Measurements from ENCODE around the gene TBC1D2B. TPM values are rescaled to one million over a fixed set of nuclear protein-coding genes. Genes with fewer than 3 reads are reported as not detected.

Gene TBC1D2B
- total RNA-seq, 4 donors from 2014 or later: 4.7 to 9.6 (median 8.1) TPM

GRCh38 chr15:78010067-78010466 is 67.4 kb downstream of the TBC1D2B start:
- Histone ChIP-seq H3K9me3 (no peaks in the 10 kb centered on the region), H3K36me3 (peaks cover 0 to 14% of the 10 kb centered on the region in 2 donors), H3K27ac (no peak overlapping the region), H3K4me1 (peaks cover 38 to 40% of the 10 kb centered on the region in 2 donors), H3K4me3 (no peak overlapping the region), H3K27me3 (no peaks in the 10 kb centered on the region)
- in situ Hi-C loops (cut with MboI; ENCODE audit: low sequenced_read_pairs in 4 of 4) (loop anchor here in 1 of 4 donors (10.0 kb wide), 1 partner anchor 55 kb away; no protein-coding TSS in a partner anchor), intact Hi-C loops (cut with DNase I; ENCODE audit: low total_unique reads) (no loop called here)
- DNase-seq (no peak), ATAC-seq (no peak)
- TF ChIP-seq CTCF (IDR thresholded peaks at IDR 0.05 in 4 of 5, conservative IDR thresholded peaks at IDR 0.05 in 1 of 5): no peak
- no peak for TF ChIP-seq POLR2A (IDR thresholded peaks at IDR 0.05)

GRCh38 chr15:78007964-78008886 is 69.3 kb downstream of the TBC1D2B start:
- in situ Hi-C loops (cut with MboI; ENCODE audit: low sequenced_read_pairs in 4 of 4) (loop anchor here in 1 of 4 donors (10.0 kb wide), 1 partner anchor 77 kb away; no protein-coding TSS in a partner anchor), intact Hi-C loops (cut with DNase I; ENCODE audit: low total_unique reads) (loop anchor here (2.0 to 5.0 kb wide), 3 partner anchors 15 to 84 kb away; partner anchors contain the start of gene SH2D7)
- no peaks in the 10 kb centered on the region for H3K9me3 ChIP-seq
- H3K27ac ChIP-seq: peak overlapping the region; percentile 81 to 93 (median 90)
- peaks cover 57 to 59% of the 10 kb centered on the region in 2 donors for H3K4me1 ChIP-seq
- H3K27me3 ChIP-seq: no peaks in the 10 kb centered on the region
- ATAC-seq: peak; percentile 59 to 71
- TF ChIP-seq POLR2A (IDR thresholded peaks at IDR 0.05): no peak
- TF ChIP-seq CTCF (IDR thresholded peaks at IDR 0.05 in 4 of 5, conservative IDR thresholded peaks at IDR 0.05 in 1 of 5): peak in 1 of 5 experiments; percentile 12
- H3K36me3 ChIP-seq: peaks cover 0 to 11% of the 10 kb centered on the region in 2 donors
- H3K4me3 ChIP-seq: no peak overlapping the region
- DNase-seq: peak; percentile 93 to 98

- Histone ChIP-seq H3K4me3 (no peak overlapping the region), H3K4me1 (peaks cover 61 to 65% of the 10 kb centered on the region in 2 donors), H3K27me3 (no peaks in the 10 kb centered on the region), H3K9me3 (no peaks in the 10 kb centered on the region), H3K36me3 (peaks cover 0 to 8% of the 10 kb centered on the region in 2 donors), H3K27ac (peak overlapping the region; percentile 81 to 93 (median 90))
- TF ChIP-seq CTCF (IDR thresholded peaks at IDR 0.05 in 4 of 5, conservative IDR thresholded peaks at IDR 0.05 in 1 of 5): no peak
- no peak for TF ChIP-seq POLR2A (IDR thresholded peaks at IDR 0.05)
- DNase-seq: no peak
- ATAC-seq: peak; percentile 45 to 57
- in situ Hi-C loops (cut with MboI; ENCODE audit: low sequenced_read_pairs in 4 of 4): loop anchor here in 1 of 4 donors (10.0 kb wide), 1 partner anchor 77 kb away; no protein-coding TSS in a partner anchor
- intact Hi-C loops (cut with DNase I; ENCODE audit: low total_unique reads): loop anchor here (2.0 to 5.0 kb wide), 3 partner anchors 15 to 85 kb away; partner anchors contain the start of gene SH2D7
Observed at GRCh38 chr15:78007211-78007931, 70.1 kb downstream of the TBC1D2B start.

- Histone ChIP-seq H3K4me1 (peaks cover 59 to 60% of the 10 kb centered on the region in 2 donors), H3K27me3 (no peaks in the 10 kb centered on the region), H3K4me3 (no peak overlapping the region), H3K9me3 (no peaks in the 10 kb centered on the region), H3K36me3 (peaks cover 0 to 3% of the 10 kb centered on the region in 2 donors), H3K27ac (peak overlapping the region; percentile 81 to 93 (median 90))
- intact Hi-C loops (cut with DNase I; ENCODE audit: low total_unique reads): loop anchor here (2.0 to 5.0 kb wide), 3 partner anchors 14 to 86 kb away; partner anchors contain the start of gene SH2D7
- ATAC-seq (no peak), DNase-seq (no peak)
- in situ Hi-C loops (cut with MboI; ENCODE audit: low sequenced_read_pairs in 4 of 4): loop anchor here in 1 of 4 donors (10.0 kb wide), 1 partner anchor 78 kb away; no protein-coding TSS in a partner anchor
- TF ChIP-seq POLR2A (IDR thresholded peaks at IDR 0.05): no peak
- no peak for TF ChIP-seq CTCF (IDR thresholded peaks at IDR 0.05 in 4 of 5, conservative IDR thresholded peaks at IDR 0.05 in 1 of 5)
Observed at GRCh38 chr15:78006567-78007205, 70.8 kb downstream of the TBC1D2B start.

Data from gastrocnemius medialis (tissue), 4 donors.